Measurements from ENCODE around the gene LINGO4.

Gene LINGO4

DNA sequence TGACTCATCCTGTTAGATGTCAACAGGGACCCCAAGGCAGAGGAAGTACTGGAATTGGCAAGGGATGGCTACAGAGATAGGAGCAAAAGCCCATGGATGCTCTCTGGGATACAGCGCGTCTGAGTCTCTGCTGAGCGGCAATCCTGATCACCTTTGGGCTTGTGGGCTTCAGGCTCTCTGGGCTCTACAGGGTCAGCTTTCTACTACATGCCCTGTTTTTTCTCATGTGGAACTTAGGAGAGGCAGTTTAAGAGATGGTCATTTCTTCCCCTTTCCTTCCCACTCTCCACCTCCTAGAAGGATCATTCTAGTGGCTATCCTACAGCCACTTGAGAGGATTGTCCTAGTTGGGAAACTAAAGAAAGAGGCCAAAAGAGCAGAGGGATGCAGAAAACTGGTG is 1.3 kb downstream of the LINGO4 start:
- TF ChIP-seq, protein P1, sequence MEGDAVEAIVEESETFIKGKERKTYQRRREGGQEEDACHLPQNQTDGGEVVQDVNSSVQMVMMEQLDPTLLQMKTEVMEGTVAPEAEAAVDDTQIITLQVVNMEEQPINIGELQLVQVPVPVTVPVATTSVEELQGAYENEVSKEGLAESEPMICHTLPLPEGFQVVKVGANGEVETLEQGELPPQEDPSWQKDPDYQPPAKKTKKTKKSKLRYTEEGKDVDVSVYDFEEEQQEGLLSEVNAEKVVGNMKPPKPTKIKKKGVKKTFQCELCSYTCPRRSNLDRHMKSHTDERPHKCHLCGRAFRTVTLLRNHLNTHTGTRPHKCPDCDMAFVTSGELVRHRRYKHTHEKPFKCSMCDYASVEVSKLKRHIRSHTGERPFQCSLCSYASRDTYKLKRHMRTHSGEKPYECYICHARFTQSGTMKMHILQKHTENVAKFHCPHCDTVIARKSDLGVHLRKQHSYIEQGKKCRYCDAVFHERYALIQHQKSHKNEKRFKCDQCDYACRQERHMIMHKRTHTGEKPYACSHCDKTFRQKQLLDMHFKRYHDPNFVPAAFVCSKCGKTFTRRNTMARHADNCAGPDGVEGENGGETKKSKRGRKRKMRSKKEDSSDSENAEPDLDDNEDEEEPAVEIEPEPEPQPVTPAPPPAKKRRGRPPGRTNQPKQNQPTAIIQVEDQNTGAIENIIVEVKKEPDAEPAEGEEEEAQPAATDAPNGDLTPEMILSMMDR (IDR thresholded peaks at IDR 0.05; ENCODE audit: low read depth, low read length): no peak
- no peak for DNase-seq (ENCODE audit: extremely low read depth, low read depth)

DNA sequence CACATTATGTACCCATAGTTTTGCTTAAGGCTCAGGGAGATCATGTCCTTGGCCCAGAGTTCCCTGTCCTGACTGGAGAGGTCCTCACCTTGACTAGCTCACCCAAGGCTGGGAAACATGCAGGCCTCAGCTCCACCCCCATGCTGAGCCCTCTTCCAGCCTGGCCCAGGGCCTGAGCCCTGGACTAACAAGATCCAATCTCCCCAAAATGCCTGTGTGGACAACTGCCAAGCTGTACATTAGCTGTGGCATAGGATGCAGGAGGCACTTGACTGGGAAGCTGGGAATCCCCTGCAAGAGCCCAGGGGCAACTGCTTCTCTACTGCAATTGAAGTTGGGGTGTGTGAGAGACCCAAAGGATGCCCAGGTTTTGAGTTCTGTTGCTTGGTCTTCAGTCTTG is 2.1 kb downstream of the LINGO4 start:
- DNase-seq (ENCODE audit: extremely low read depth, low read depth): no peak
- TF ChIP-seq, protein P1 (IDR thresholded peaks at IDR 0.05; ENCODE audit: low read depth, low read length): no peak

DNA sequence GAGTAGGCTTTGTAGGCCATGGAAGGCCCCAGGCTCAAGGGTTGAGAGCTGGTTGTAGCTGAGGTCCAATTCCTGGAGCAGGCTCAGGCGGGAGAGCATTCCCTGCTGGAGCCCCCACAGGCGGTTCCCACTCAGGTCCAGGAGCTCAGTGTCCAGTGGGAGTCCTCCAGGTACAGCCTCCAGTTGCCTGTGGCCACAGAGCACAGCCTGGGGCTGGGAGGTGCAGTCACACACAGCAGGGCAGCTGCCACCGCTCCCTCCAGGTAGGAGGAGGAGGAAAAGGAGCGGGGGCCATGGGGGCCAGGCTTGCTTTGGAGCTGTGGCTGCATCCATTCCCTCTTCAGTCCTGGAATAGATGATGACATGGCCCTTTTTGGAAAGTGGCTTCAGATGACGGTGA is 2.8 kb downstream of the LINGO4 start:
- TF ChIP-seq, protein P1 (IDR thresholded peaks at IDR 0.05; ENCODE audit: low read depth, low read length): no peak
- no peak for DNase-seq (ENCODE audit: extremely low read depth, low read depth)

DNA sequence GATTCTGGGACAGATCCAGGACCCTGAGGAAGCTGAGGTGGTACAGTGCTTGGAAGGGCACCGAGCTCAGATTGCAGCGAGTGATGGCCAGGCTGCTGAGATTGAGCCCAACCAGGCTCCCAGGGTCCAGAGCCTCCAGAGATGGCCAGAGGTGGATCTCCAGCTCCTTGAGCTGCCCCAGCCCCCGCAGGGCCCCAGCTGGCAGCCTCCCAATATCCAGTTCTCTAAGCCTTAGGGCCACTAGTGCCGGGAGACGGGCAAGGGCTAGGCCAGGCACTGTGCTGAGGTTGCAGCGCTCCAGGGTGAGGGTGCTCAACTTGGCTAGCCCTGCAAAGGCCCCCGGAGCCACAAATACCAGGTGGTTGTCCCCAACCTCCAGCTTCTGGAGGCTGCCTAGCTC is 3.4 kb downstream of the LINGO4 start:
- no peak for DNase-seq (ENCODE audit: extremely low read depth, low read depth)
- TF ChIP-seq, protein P1 (IDR thresholded peaks at IDR 0.05; ENCODE audit: low read depth, low read length): no peak

DNA sequence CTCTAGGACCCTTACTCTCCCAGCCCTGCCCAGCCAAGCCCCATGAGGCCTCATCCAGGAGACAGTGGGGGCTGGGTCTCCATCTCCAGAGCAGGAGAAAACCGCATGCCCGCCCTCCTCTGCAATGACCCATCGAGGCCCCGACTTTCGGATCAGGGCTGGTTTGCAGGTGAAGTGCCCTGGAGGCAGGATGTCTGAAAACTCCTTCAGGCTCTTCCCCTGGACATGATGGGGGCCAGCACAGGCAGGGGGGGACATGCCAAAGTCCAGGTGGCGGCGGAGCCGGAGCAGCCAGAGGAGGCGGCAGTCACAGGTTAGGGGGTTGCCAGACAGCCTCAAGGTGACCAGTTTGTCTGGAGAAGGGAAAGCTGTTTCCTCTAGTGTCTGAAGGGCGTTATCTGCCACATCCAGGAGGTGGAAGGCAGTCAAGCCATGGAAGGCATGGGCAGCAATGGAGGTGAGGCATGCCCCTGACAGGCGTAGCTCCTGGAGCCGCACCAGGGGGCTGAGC is 3.9 kb downstream of the LINGO4 start:
- no peak for DNase-seq (ENCODE audit: extremely low read depth, low read depth)
- TF ChIP-seq, protein P1 (IDR thresholded peaks at IDR 0.05; ENCODE audit: low read depth, low read length): no peak

DNA sequence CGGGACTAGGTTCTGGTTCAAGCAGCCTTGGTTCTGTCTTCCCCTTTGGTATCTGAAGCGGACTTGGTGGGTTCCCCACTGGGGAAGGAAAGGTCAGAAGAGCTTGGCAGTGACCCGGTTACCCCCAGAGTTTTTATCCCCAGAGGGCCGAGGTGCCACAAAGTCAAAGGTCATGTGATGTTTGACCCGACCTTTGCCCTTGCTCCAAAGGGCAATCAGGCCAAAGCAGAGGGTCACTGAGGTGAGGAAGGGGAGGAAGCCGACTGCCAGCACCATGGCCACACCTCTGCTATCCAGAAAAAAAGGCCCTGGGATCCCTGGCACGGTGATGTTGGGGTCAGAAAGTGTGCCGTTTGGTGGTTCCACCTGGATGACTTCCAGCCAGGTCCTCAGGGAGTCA is 4.4 kb downstream of the LINGO4 start:
- TF ChIP-seq, protein P1 (IDR thresholded peaks at IDR 0.05; ENCODE audit: low read depth, low read length): no peak
- no peak for DNase-seq (ENCODE audit: extremely low read depth, low read depth)

DNA sequence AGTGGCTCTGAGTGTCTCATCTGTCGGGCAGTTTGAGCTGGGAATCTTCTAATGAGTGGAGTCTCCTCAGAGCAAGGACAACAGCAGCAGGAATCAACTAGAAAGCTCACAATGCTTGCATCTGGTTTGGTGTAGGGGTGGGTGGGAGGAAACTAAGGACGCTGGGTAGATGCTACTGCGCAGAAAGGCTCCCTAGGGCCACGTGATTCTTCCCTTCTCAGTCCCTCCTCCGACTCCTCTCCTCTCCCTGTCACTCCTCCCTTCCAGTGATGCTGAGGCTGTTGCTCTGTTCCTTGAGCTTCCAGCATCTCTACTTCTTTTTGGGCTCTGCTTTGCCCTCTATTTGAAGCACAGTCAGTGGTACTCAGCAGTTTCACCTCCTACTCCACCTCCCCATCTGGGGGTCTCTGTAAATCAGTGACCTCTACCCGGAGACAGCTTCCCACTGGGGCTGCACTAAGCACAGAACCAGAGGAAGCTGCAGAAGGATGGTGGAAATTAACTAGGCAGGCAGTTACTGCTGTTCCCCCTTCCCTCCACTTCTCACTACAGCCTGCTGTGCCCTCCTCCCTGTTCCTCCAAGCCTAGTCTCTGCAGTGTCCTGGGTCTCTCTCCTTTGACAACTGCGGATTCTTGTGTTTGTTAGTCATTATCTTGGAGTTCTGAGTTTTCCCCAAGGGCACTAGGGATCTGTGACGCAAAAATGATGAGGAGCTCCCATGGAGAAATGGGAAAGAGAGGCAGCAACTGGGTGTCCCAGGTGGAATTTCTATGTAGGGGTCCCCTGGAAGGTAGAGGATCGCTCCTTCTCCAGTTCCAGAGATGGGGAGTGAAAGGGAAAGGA is 5.8 kb downstream of the LINGO4 start:
- TF ChIP-seq, protein P1 (IDR thresholded peaks at IDR 0.05; ENCODE audit: low read depth, low read length): no peak
- no peak for DNase-seq (ENCODE audit: extremely low read depth, low read depth)
